IPS DF 4.7 (cell line): Measurements from ENCODE around the gene FN1.
"Not testable (repeated sequence)": the region's sequence is repeated elsewhere in the genome, so short reads cannot be mapped to it uniquely, and the experiment has no call there.

Experiments
- DNase-seq: peaks from one replicate; pipeline ENCODE4 v3.0.0-alpha.2; 2013; ENCODE audit warnings: low spot score; ENCODE audit errors: extremely low read depth

Gene FN1

DNA sequence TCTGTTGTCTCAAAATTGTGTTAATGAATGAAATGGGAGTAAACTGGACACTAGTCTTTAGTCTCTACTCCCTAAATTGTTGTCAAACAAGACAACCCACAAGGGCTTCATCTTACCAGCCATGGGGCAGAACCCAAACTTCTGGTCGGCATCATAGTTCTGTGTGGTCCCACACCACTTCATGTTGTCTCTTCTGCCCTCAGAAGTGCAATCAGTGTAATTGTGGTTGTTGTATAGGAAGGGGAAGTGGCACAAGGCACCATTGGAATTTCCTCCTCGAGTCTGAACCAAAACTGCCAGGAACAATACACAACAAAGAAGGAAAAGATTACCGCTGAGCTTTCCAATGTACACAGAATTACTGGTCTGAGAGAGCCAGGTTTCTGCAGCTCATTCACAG is 12.6 kb downstream of the FN1 start:
- DNase-seq = no peak

GRCh38 chr2:215422676-215423075 is 13.2 kb downstream of the FN1 start:
- no peak for DNase-seq

DNA sequence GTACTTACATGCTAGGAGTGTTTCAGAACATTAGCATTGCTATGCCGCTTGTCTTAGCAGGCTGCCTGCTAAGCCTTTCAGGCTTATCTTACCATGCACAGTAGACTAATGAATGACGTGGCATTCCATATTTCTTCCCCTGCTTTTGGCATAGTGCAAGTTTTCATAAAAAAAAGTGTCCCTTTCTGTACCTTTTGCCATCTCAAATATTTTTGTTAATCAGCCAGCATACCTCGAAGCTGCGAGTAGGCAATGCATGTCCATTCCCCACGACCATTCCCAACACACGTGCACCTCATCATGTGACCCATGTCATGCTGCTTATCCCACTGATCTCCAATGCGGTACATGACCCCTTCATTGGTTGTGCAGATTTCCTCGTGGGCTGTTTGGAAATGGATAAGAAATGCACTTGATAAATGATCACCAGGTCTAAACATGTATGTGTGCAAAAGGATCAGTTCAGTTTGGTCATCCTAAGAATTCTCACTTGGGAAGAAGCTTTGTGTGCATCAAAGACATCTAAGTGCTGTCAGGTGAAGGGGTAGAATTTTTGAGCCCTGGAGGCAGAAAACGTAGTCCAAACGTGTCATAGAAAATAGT is 13.9 kb downstream of the FN1 start:
- no peak for DNase-seq

DNA sequence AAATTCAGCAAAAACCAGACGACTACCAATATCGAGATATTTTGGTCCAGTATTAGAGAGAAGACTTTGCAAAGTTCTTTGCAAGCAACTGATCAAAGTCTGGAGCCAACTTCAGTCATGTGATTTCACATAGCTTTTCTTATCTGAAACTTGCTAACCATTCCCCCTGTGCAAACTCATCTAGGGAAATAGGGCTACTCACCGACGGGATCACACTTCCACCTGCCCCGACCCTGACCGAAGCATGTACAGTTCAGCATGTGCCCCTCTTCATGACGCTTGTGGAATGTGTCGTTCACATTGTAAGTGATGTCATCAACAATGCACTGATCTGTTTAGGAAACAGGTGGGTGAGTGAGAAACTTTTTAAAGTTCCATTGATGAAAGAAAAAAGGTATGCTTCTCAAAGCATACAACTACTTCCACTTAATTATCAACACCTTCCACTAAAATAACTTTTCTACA is 15.4 kb downstream of the FN1 start:
- no peak for DNase-seq

DNA sequence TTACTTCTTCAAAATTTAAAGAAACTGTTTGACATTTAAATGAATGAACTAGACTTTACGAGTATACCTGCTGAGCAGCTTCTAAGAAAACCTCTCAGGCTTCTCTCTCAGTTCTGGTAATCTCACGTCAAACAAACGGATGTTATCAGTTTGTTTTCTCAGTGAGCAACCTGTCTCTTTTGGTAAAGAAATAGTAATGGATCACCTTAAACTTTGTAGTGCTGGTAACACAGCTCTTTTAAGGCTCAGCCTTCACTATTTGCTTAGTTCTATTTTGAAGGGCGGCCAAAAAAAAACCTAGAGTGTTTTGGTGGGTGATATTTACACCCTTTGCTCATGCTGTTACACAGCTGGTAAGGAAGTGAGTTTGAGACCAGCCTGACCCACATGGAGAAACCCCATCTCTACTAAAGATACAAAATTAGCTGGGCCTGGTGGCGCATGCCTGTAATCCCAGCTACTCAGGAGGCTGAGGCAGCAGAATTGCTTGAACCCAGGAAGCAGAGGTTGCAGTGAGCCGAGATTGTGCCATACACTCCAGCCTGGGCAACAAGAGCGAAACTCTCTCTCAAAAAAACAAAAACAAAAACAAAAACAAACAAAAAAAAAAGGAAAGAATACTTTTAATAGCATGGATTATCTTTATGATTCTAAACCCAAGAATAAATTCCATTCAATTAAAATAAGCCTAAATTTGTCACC is 15.9 kb downstream of the FN1 start:
- DNase-seq = no peak

DNA sequence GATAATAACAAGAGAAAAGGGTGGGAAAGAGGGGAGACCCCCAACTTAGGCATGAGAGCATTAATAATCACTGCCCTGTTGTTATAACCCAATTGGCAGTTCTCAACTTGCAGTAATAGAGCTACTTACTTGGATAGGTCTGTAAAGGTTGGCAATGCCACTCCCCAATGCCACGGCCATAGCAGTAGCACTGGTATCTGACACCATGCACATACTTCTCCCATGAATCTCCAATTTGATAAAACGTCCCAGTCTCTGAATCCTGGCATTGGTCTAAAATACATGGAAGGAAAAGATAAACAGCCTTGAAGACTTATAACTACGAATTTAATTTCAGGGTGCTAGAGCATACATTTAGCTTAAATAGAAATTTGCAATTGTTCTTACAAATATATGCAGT is 16.8 kb downstream of the FN1 start:
- no peak for DNase-seq

DNA sequence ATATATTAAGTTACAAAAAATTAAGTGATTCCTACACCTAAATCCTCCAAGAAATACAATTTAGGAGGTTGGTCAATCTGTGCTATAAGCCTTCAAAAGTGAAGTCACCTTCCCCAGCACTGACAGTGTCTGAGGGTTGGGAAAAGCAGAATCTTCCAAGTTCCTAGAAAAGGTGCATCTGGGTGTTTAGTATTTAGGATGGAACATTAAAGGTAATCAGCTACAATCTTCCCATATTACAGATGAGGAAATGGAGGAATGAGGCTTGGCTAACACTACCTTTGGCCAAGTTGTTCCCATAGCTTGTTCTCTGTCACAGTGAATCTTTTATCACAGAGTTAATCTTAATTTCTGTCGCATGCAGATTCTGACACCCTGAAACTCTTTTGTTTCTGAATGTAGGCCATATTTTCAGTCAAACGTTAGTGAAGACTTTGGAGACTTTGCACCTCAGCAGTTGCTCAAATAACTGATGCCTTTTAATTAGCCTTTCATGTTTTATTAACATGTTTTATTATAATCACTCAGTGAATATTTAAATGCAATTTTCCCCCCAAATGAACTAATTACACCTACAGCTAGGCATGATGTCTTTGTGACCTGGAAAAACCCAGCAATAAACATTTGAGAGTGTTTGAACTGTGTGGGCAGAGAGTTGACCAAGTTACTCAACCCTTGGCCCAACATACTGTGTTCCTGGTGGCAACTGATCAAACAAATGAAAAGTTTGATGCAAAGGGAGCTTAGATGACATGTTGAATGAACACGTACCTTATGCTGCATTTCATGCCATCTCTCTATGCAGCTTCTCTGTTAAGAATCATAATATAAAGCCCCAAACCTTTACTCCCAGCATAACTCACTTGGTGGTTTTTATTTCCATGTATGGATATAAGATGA is 17.6 kb downstream of the FN1 start:
- DNase-seq = no peak

GRCh38 chr2:215417400-215417951 is 18.4 kb downstream of the FN1 start:
- DNase-seq = no peak

DNA sequence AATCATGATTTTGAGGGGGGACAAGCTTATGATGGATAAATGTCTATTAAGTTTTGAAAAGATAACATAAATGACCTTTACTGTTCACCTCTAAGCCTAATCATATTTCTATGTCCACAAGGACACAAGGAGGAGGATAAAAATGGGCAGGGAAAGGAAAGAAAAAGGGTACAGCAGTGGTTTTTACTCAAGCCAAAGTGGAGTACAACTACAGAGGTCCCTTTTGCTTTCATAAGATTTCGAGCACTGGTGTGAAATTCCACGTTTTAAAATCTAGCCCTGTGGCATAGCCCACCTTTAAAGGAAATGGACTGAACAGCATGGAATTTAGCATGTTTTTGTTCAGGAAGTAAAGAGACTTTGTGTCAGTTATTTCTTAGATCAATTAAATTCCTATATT is 19.2 kb downstream of the FN1 start:
- no peak for DNase-seq

GRCh38 chr2:215415820-215416577 is 19.9 kb downstream of the FN1 start:
- no peak for DNase-seq

- no peak for DNase-seq
These were observed 20.6 kb downstream of the FN1 start for GRCh38 chr2:215415218-215415617.

DNA sequence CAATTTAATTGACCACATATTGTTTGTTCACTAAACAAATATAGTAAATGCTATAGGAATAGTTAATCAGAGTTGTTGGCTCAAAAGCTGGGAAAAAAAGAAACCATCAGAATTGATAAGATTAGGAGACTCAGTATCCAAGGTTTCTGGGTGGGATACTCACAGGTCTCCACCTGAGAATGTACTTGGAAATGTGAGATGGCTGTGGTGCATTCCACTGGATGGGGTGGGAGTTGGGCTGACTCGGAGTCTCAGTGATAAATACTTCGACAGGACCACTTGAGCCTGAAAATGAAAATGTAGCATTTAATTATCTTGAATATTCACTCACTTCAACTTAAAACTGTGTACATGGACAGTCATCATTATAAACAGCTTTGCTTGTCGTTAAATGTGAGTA is 21.2 kb downstream of the FN1 start:
- no peak for DNase-seq

DNA sequence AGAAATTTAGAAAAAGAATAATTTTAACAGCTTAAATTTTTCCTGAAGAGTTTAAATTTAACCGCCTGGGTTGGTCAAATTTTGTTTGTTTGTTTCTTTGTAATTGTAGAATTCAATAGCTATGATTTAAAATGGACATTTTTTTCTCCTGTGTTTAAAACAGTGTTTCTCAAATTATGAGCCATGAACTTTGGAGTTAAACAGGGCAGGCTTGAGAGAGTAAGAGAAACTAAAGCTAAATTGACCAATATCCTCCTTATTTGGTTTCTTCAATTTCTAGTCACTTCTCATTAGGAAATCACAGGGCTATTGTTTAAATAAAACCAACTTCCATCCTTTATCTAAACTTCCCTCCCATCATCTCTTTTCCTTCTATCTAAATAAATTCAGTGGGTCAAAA is 21.9 kb downstream of the FN1 start:
- DNase-seq = no peak

GRCh38 chr2:215413484-215413777 is 22.4 kb downstream of the FN1 start:
- no peak for DNase-seq

GRCh38 chr2:215411941-215412743 is 23.7 kb downstream of the FN1 start:
- DNase-seq = no peak

- no peak for DNase-seq
These were observed 25.0 kb downstream of the FN1 start for GRCh38 chr2:215410932-215411285.

- DNase-seq = not testable (repeated sequence)
These were observed 25.5 kb downstream of the FN1 start for GRCh38 chr2:215410181-215410931.

GRCh38 chr2:215409331-215410127 is 26.3 kb downstream of the FN1 start:
- no peak for DNase-seq

DNA sequence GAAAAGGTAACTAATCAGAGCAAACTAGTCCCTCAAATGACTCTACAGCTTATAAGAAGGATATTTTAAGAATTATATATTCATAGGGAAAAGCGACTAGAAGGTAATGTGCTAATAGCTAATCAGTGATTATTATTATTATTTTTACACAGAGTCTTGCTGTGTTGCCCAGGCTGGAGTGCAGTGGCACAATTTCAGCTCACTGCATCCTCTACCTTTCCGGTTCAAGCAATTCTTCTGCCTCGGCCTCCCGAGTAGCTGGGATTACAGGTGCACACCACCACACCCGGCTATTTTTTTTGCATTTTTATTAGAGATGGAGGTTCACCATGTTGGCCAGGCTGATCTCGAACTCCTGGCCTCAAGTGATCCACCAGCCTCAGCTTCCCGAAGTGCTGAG is 27.4 kb downstream of the FN1 start:
- not testable (repeated sequence) for DNase-seq
